Measurements from ENCODE around the gene SLC38A11.
"Not testable (repeated sequence)": the region's sequence is repeated elsewhere in the genome, so short reads cannot be mapped to it uniquely, and the experiment has no call there.

GRCh38 chr2:164866381-164866780 lies 88.9 kb downstream of the SLC38A11 start:
- not testable (repeated sequence) for TF ChIP-seq CTCF (conservative IDR thresholded peaks at IDR 0.05; ENCODE audit: low read depth in 2 of 2); EZH2 (IDR thresholded peaks at IDR 0.05; ENCODE audit: low read depth, unreplicated experiment); REST (IDR thresholded peaks at IDR 0.05; ENCODE audit: unreplicated experiment)

Data from GM23338 (cell line).